Lower leg skin (tissue), 3 donors: ENCODE measurements around the gene TTC34.
"Not testable (repeated sequence)": the region's sequence is repeated elsewhere in the genome, so short reads cannot be mapped to it uniquely, and the experiment has no call there.

ENCODE experiments used
- POLR2A ChIP-seq, 2 donors: fragments of 450-650 bp; IDR thresholded peaks; one replicate each; pipeline ENCODE4 v1.6.1; 2016 to 2017; ENCODE audit warnings: antibody characterized with exemption in 2 of 2, mild to moderate bottlenecking in 1 of 2, moderate library complexity in 1 of 2
- TF ChIP-seq, protein P1 (sequence below), 3 donors: fragments of 450-650 bp; IDR thresholded peaks; one replicate each; pipeline ENCODE4 v1.5.1; 2016; ENCODE audit warnings: antibody characterized with exemption in 3 of 3, mild to moderate bottlenecking in 3 of 3, moderate library complexity in 2 of 3

DNA sequence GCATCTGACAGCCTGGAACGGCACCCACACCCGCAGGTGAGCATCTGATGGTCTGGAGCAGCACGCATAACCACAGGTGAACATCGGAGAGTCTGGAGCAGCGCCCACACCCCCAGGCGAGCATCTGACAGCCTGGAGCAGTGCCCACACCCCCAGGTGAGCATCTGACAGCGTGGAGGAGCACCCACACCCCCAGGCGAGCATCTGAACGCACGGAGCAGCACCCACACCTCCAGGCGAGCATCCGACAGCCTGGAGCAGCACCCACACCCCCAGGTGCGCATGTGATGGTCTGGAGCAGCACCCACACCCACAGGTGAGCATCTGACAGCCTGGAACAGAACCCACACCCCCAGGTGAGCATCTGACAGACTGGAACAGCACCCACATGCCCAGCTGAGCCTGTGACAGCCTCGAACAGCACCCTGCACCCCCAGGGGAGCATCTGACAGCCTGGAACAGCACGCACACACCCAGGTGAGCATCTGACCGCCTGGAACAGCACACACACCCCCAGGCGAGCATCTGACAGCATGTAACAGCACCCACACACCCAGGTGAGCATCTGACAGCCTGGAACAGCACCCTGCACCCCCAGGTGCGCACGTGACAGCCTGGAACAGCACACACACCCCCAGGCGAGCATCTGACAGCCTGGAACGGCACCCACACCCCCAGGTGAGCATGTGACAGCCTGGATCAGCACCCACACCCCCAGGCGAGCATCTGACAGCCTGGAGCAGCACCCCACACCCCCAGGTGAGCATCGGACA is 115.2 kb downstream of the TTC34 start:
- TF ChIP-seq, protein P1, sequence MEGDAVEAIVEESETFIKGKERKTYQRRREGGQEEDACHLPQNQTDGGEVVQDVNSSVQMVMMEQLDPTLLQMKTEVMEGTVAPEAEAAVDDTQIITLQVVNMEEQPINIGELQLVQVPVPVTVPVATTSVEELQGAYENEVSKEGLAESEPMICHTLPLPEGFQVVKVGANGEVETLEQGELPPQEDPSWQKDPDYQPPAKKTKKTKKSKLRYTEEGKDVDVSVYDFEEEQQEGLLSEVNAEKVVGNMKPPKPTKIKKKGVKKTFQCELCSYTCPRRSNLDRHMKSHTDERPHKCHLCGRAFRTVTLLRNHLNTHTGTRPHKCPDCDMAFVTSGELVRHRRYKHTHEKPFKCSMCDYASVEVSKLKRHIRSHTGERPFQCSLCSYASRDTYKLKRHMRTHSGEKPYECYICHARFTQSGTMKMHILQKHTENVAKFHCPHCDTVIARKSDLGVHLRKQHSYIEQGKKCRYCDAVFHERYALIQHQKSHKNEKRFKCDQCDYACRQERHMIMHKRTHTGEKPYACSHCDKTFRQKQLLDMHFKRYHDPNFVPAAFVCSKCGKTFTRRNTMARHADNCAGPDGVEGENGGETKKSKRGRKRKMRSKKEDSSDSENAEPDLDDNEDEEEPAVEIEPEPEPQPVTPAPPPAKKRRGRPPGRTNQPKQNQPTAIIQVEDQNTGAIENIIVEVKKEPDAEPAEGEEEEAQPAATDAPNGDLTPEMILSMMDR (IDR thresholded peaks at IDR 0.05), result not testable (repeated sequence)
- TF ChIP-seq POLR2A (IDR thresholded peaks at IDR 0.05), result not testable (repeated sequence)
